GM12878 (cell line): ENCODE data around the gene POLN. TPM values are rescaled to one million over a fixed set of nuclear protein-coding genes. Genes with fewer than 3 reads are reported as not detected.

Experiments used
- ATAC-seq: fragments of 200-7000 bp; cut with Tn5 transposase; 3 replicates; pipeline ENCODE4 v1.9.1; 2020; ENCODE audit warnings: mild to moderate bottlenecking, moderate library complexity
- BruUV-seq: library from RNA; stranded (reverse); fragments of 400-500 nt; replicated peaks from 2 replicates; lab custom pipeline; 2021; lab: Mats Ljungman, UMichigan
- CTCF ChIA-PET: fragments of 300-600 bp; sonication (Branson Sonifier 250); formaldehyde crosslinking; extraction: SDS; loops from one replicate; lab custom pipeline; 2021; ENCODE audit warnings: inconsistent platforms; lab: Yijun Ruan, JAX
- POLR2A ChIA-PET: fragments of 350-600 bp; formaldehyde crosslinking; extraction: SDS; loops from one replicate; lab custom pipeline; 2021; ENCODE audit warnings: inconsistent platforms; lab: Charles Lee
- RAD21 ChIA-PET: fragments of 300-600 bp; sonication (Branson Sonifier 250); formaldehyde crosslinking; loops from one replicate; lab custom pipeline; 2023; ENCODE audit warnings: antibody characterized with exemption; ENCODE audit not compliant: unreplicated experiment; lab: Charles Lee
- SMC1A ChIA-PET: fragments of 300-600 bp; sonication (Branson Sonifier 250); formaldehyde crosslinking; loops from one replicate; lab custom pipeline; 2023; ENCODE audit not compliant: unreplicated experiment, uncharacterized antibody; lab: Charles Lee
- DNase-seq: peaks from one replicate; pipeline ENCODE4 v3.0.0-alpha.2; 2011; ENCODE audit warnings: low read depth, low spot score
- FAIRE-seq: peaks from 3 replicates; lab custom pipeline; 2011; peaks lifted over from hg19 to GRCh38; lab: Jason Lieb, UNC
- H2AFZ ChIP-seq: 2 replicates; pipeline ENCODE4 v1.6.0; 2011; ENCODE audit warnings: low read depth, low read length, control low read depth; ENCODE audit not compliant: control insufficient read depth
- H3K27ac ChIP-seq: 2 replicates; pipeline ENCODE4 v1.5.1; 2011; ENCODE audit warnings: control low read depth; ENCODE audit not compliant: control insufficient read depth, insufficient read depth
- H3K27me3 ChIP-seq, 2 experiments: replicated peaks in 1 of 2; 2 replicates each; pipeline versions ENCODE4 v1.6.0 to v1.6.1; 2011; ENCODE audit warnings: low read length in 1 of 2; ENCODE audit not compliant: control insufficient read depth in 2 of 2, insufficient read depth in 2 of 2
- H3K36me3 ChIP-seq, 2 experiments: 2 replicates each; pipeline ENCODE4 v1.5.1; 2011; ENCODE audit warnings: low read length in 1 of 2; ENCODE audit not compliant: control insufficient read depth in 2 of 2, insufficient read depth in 2 of 2
- H3K4me1 ChIP-seq: 2 replicates; pipeline ENCODE4 v1.6.1; 2011; ENCODE audit warnings: mild to moderate bottlenecking, low read length, moderate library complexity, mixed read lengths; ENCODE audit not compliant: control insufficient read depth, insufficient read depth
- H3K4me2 ChIP-seq: 2 replicates; pipeline ENCODE4 v1.6.0; 2011; ENCODE audit warnings: control low read depth; ENCODE audit not compliant: control insufficient read depth, insufficient read depth
- H3K4me3 ChIP-seq: fragments of 200-600 bp; sonication (generic); 2 replicates; pipeline ENCODE4 v1.5.1; 2016
- H3K79me2 ChIP-seq: 2 replicates; pipeline ENCODE4 v1.6.0; 2011; ENCODE audit warnings: low read length; ENCODE audit not compliant: control insufficient read depth, insufficient read depth
- H3K9ac ChIP-seq: 2 replicates; pipeline ENCODE4 v1.8.0; 2011; ENCODE audit warnings: low read length, control low read depth, mixed read lengths; ENCODE audit not compliant: control insufficient read depth, insufficient read depth
- H3K9me3 ChIP-seq: replicated peaks from 3 replicates; pipeline ENCODE4 v1.5.1; 2011; ENCODE audit warnings: mild to moderate bottlenecking, low read length; ENCODE audit not compliant: control insufficient read depth, insufficient read depth
- H4K20me1 ChIP-seq: 2 replicates; pipeline ENCODE4 v1.6.0; 2011; ENCODE audit not compliant: control insufficient read depth, insufficient read depth
- CHD1 ChIP-seq: IDR thresholded peaks from 2 replicates; pipeline ENCODE4 v1.6.1; 2012; ENCODE audit warnings: low read depth, low read length, improper control_type of control experiment
- FOXM1 ChIP-seq: IDR thresholded peaks from 2 replicates; pipeline ENCODE4 v1.6.1; 2012; ENCODE audit warnings: low read depth, mild to moderate bottlenecking, inconsistent platforms, low read length, moderate library complexity
- JUNB ChIP-seq: IDR thresholded peaks from 2 replicates; pipeline ENCODE4 v1.6.1; 2016; ENCODE audit warnings: antibody characterized with exemption, mild to moderate bottlenecking
- POLR2A ChIP-seq: IDR thresholded peaks from 2 replicates; pipeline ENCODE4 v1.6.1; 2011; ENCODE audit warnings: low read depth, mild to moderate bottlenecking, low read length
- POLR2AphosphoS5 ChIP-seq: IDR thresholded peaks from 2 replicates; pipeline ENCODE4 v1.6.1; 2011; ENCODE audit warnings: mild to moderate bottlenecking, low read length, inconsistent platforms
- SMAD5 ChIP-seq: IDR thresholded peaks from 2 replicates; pipeline ENCODE4 v1.6.1; 2016; ENCODE audit warnings: antibody characterized with exemption, low read depth
- WGBS: methylation state at CpG from one replicate; pipeline ENCODE4 v1.1.6; 2016; ENCODE audit warnings: low lambda C conversion rate; ENCODE audit not compliant: insufficient replicate concordance, insufficient coverage; ENCODE audit errors: missing lambda C conversion rate; 5-methylcytosine and 5-hydroxymethylcytosine counted together
- in situ Hi-C: fragments of 300-500 bp; cut with MboI; formaldehyde crosslinking; loops from 9 replicates; pipeline ENCODE4 v1.14.3; 2018; ENCODE audit warnings: mixed read lengths
- intact Hi-C: fragments of 100-400 bp; cut with micrococcal nuclease; formaldehyde crosslinking; loops from one replicate; pipeline ENCODE4 v1.14.2; 2022; ENCODE audit not compliant: unreplicated experiment
- polyA plus RNA-seq, 11 experiments: library from polyadenylated mRNA; depleted of rRNA in 4 of 11; unstranded in 6 of 11; stranded (reverse) in 5 of 11; fragments of >200 nt; fragmentation: Nextera tagmentation in 4 of 11; fragmentation: Illumina TruSeq in 1 of 11; extraction: Ambion mirVana in 4 of 11; extraction: Trizol in 1 of 11; gene quantifications; 1 replicate in 1 of 11; 2 replicates in 10 of 11; pipeline versions ENCODE4 v1.2.1 to v1.2.3, GENCODE V29; 2011 to 2016; ENCODE audit warnings: inconsistent platforms in 2 of 11, missing spikeins in 2 of 11, low read depth in 1 of 11
- total RNA-seq, 4 experiments: library from RNA; depleted of rRNA in 3 of 4; stranded (reverse); fragments of >200 nt in 3 of 4; fragmentation: Illumina TruSeq in 1 of 4; extraction: Trizol in 1 of 4; gene quantifications; 2 replicates each; pipeline versions ENCODE4 v1.2.1 to v1.2.3, GENCODE V29; 2013 to 2021
- TF ChIP-seq, protein P1 (sequence below): fragments of 150-350 bp; IDR thresholded peaks from 2 replicates; pipeline ENCODE4 v1.6.1; 2016; ENCODE audit warnings: low read depth, low read length

POLN gene
- total and polyA plus RNA-seq, 10 of the 15 experiments (the other 5 are each of a cell fraction or from before 2014, with no cell fraction given) = 0.09 to 2.0 (median 0.95) TPM; not detected in 1

DNA sequence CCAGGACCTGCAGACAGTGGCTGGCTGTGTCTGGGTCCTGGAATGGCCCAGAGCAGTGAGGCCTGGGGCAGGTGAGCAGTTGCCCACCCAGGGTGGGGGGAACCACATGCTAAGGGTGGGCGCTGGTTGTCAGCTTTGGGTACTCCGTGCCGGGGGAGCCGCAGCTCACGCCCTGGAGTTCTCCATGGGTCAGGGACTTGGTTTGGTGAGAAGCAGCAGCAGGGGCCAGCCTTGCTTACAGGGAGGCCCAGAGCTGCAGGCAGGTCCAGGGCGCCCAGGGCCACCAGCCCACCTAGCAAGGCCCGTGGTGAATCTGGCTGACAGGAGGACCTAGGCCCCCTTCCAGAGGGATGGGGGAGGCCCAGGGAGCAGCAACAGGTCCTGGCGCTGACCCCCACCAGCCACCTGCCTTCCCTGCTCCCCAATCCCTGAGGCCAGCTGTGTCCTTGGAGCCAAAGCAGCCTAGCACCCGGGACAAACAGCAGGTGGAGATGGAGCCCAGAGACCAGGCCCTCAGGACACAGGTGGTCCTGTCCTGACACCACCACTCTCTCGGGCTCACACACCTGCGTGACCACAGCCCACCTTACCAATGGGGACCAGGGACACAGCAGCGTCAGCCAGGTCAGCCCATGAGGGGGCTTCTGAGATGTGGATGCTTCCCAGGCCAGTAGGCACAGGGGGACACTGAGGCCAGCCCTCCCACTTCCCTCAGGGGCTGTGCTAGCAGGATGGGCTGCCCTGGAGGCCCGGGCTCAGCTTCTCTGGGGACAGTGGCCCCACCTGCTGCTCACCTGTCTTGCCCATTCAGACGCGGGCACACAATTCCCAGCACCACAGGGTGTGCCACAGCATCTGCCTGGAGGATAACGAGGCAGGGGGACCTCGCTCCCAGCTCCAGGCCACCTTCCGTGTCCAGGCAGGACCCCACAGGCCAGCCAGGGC is 16.4 kb upstream of the POLN start:
- ATAC-seq = no peak
- Histone ChIP-seq H3K4me2 (no peak overlapping the region), H3K9ac (no peak overlapping the region), H3K36me3 (peaks cover 0 to 4% of the 10 kb centered on the region in 2 experiments; a peak in 2 of 4 replicates), H3K79me2 (peaks cover 10% of the 10 kb centered on the region), H4K20me1 (no peaks in the 10 kb centered on the region; the same call in 1 of the 2 replicates), H3K27me3 (no peaks in the 10 kb centered on the region), H3K4me3 (no peak overlapping the region), H3K9me3 (no peaks in the 10 kb centered on the region), H3K4me1 (no peaks in the 10 kb centered on the region; the same call in 1 of the 2 replicates), H2AFZ (no peak overlapping the region), H3K27ac (no peak overlapping the region)
- BruUV-seq = no TSS peak
- in situ Hi-C loops = no loop called here
- FAIRE-seq = no peak
- SMC1A ChIA-PET = interaction anchor here (1.7 kb wide), 1 partner anchor 19 kb away, joined by 6 read pairs; no protein-coding TSS in a partner anchor
- WGBS = 73% methylated on average over 17 of the region's 18 CpGs
- no peak for DNase-seq
- RAD21 ChIA-PET = interaction anchor here (0.8 to 1.1 kb wide), 2 partner anchors 17 to 38 kb away, joined by 3 read pairs; no protein-coding TSS in a partner anchor
- TF ChIP-seq CHD1 = no peak
- TF ChIP-seq FOXM1 = no peak
- no peak for TF ChIP-seq SMAD5
- TF ChIP-seq, protein P1, sequence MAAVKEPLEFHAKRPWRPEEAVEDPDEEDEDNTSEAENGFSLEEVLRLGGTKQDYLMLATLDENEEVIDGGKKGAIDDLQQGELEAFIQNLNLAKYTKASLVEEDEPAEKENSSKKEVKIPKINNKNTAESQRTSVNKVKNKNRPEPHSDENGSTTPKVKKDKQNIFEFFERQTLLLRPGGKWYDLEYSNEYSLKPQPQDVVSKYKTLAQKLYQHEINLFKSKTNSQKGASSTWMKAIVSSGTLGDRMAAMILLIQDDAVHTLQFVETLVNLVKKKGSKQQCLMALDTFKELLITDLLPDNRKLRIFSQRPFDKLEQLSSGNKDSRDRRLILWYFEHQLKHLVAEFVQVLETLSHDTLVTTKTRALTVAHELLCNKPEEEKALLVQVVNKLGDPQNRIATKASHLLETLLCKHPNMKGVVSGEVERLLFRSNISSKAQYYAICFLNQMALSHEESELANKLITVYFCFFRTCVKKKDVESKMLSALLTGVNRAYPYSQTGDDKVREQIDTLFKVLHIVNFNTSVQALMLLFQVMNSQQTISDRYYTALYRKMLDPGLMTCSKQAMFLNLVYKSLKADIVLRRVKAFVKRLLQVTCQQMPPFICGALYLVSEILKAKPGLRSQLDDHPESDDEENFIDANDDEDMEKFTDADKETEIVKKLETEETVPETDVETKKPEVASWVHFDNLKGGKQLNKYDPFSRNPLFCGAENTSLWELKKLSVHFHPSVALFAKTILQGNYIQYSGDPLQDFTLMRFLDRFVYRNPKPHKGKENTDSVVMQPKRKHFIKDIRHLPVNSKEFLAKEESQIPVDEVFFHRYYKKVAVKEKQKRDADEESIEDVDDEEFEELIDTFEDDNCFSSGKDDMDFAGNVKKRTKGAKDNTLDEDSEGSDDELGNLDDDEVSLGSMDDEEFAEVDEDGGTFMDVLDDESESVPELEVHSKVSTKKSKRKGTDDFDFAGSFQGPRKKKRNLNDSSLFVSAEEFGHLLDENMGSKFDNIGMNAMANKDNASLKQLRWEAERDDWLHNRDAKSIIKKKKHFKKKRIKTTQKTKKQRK = no peak
- TF ChIP-seq POLR2A = peak; percentile 40; the same call in 1 of the 2 replicates
- TF ChIP-seq POLR2AphosphoS5 = peak; percentile 27; the same call in 1 of the 2 replicates
- TF ChIP-seq JUNB = no peak
- POLR2A ChIA-PET = interaction anchor here (0.5 to 1.3 kb wide), 2 partner anchors 16 to 181 kb away, joined by 3 to 9 read pairs; partner anchors contain the start of genes HAUS3 and POLN
- intact Hi-C loops = no loop called here
- CTCF ChIA-PET = interaction anchor here (1.1 kb wide), 1 partner anchor 18 kb away, joined by 4 read pairs; no protein-coding TSS in a partner anchor
